ENCODE data around the gene LIME1. TPM values are rescaled to one million over a fixed set of nuclear protein-coding genes. Genes with fewer than 3 reads are reported as not detected.

The LIME1 gene
- total RNA-seq, 4 donors from 2014 or later, result 11.4 to 51.9 (median 17.6) TPM

DNA sequence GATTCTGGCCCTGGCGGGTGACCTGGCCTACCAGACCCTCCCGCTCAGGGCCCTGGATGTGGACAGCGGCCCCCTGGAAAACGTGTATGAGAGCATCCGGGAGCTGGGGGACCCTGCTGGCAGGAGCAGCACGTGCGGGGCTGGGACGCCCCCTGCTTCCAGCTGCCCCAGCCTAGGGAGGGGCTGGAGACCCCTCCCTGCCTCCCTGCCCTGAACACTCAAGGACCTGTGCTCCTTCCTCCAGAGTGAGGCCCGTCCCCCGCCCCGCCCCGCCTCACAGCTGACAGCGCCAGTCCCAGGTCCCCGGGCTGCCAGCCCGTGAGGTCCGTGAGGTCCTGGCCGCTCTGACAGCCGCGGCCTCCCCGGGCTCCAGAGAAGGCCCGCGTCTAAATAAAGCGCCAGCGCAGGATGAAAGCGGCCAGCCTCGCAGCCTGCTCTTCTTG is 2.2 kb downstream of the LIME1 start:
- no peaks in the 10 kb centered on the region for H3K27me3 ChIP-seq
- peak overlapping the region; percentile 53 to 98 (median 84) for H3K27ac ChIP-seq
- H3K4me1 ChIP-seq, result peaks cover 0 to 60% (median 33%) of the 10 kb centered on the region in 4 donors
- peaks cover 0 to 58% (median 4%) of the 10 kb centered on the region in 3 donors for H3K36me3 ChIP-seq
- H3K4me3 ChIP-seq, result peak overlapping the region; percentile 30 to 58 (median 50)
- DNase-seq (ENCODE audit: low spot score in 2 of 2), result peak; percentile 31 to 49
- WGBS, 2 donors, result 27 to 29% methylated on average over 3 to 15 of the region's 26 CpGs
- H3K9me3 ChIP-seq, result no peaks in the 10 kb centered on the region
- no peak for TF ChIP-seq EP300 (IDR thresholded peaks at IDR 0.05)
- TF ChIP-seq, protein P1, sequence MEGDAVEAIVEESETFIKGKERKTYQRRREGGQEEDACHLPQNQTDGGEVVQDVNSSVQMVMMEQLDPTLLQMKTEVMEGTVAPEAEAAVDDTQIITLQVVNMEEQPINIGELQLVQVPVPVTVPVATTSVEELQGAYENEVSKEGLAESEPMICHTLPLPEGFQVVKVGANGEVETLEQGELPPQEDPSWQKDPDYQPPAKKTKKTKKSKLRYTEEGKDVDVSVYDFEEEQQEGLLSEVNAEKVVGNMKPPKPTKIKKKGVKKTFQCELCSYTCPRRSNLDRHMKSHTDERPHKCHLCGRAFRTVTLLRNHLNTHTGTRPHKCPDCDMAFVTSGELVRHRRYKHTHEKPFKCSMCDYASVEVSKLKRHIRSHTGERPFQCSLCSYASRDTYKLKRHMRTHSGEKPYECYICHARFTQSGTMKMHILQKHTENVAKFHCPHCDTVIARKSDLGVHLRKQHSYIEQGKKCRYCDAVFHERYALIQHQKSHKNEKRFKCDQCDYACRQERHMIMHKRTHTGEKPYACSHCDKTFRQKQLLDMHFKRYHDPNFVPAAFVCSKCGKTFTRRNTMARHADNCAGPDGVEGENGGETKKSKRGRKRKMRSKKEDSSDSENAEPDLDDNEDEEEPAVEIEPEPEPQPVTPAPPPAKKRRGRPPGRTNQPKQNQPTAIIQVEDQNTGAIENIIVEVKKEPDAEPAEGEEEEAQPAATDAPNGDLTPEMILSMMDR (IDR thresholded peaks at IDR 0.05), result no peak
- TF ChIP-seq POLR2A (IDR thresholded peaks at IDR 0.05), result no peak

- Histone ChIP-seq H3K9me3 (no peaks in the 10 kb centered on the region), H3K27me3 (no peaks in the 10 kb centered on the region), H3K4me3 (peak within 1 kb of the TSS; percentile 60 to 92 (median 70)), H3K36me3 (peaks cover 0 to 52% (median 4%) of the 10 kb centered on the region in 3 donors), H3K4me1 (peaks cover 0 to 61% (median 33%) of the 10 kb centered on the region in 4 donors), H3K27ac (peak within 1 kb of the TSS; percentile 94 to 99 (median 96))
- DNase-seq (ENCODE audit: low spot score in 2 of 2), result peak; percentile 38 to 69
- 2% methylated on average over 10 to 62 of the region's 136 CpGs for WGBS, 2 donors
- no peak for TF ChIP-seq EP300 (IDR thresholded peaks at IDR 0.05)
- no peak for TF ChIP-seq POLR2A (IDR thresholded peaks at IDR 0.05)
- TF ChIP-seq, protein P1 (IDR thresholded peaks at IDR 0.05), result no peak
Observed at GRCh38 chr20:63739130-63740069, 2.9 kb downstream of the LIME1 start, which contains the start of gene SLC2A4RG. SLC2A4RG (plus strand) TSS chr20:63739776; CDS start chr20:63739913, 137 bp downstream.

- WGBS, 2 donors, result 0% methylated on average over 1 to 4 of the region's 80 CpGs
- no peaks in the 10 kb centered on the region for H3K27me3 ChIP-seq
Observed at GRCh38 chr20:63740070-63740626, 3.7 kb downstream of the LIME1 start.

GRCh38 chr20:63740627-63741353 is 4.3 kb downstream of the LIME1 start:
- Histone ChIP-seq H3K4me3 (peak overlapping the region; percentile 60 to 92 (median 70)), H3K4me1 (peaks cover 0 to 75% (median 32%) of the 10 kb centered on the region in 4 donors), H3K9me3 (no peaks in the 10 kb centered on the region), H3K27me3 (no peaks in the 10 kb centered on the region), H3K27ac (peak overlapping the region; percentile 94 to 99 (median 96)), H3K36me3 (peaks cover 0 to 48% (median 4%) of the 10 kb centered on the region in 3 donors)
- peak; percentile 94 to 97 for DNase-seq (ENCODE audit: low spot score in 2 of 2)
- WGBS, 2 donors, result 0 to 1% methylated on average over 15 to 19 of the region's 29 CpGs
- TF ChIP-seq, protein P1 (IDR thresholded peaks at IDR 0.05), result peak in 2 of 5 experiments; percentile 35 to 39
- TF ChIP-seq EP300 (IDR thresholded peaks at IDR 0.05) (peak; percentile 76 to 88), POLR2A (IDR thresholded peaks at IDR 0.05) (peak; percentile 30 to 72)

More at GRCh38 chr20:63740070-63740626, 3.7 kb downstream of the LIME1 start:
- Histone ChIP-seq H3K9me3 (no peaks in the 10 kb centered on the region), H3K36me3 (peaks cover 0 to 48% (median 4%) of the 10 kb centered on the region in 3 donors), H3K4me3 (peak overlapping the region; percentile 60 to 92 (median 70)), H3K4me1 (peaks cover 0 to 68% (median 33%) of the 10 kb centered on the region in 4 donors), H3K27ac (peak overlapping the region; percentile 94 to 99 (median 96))
- TF ChIP-seq EP300 (IDR thresholded peaks at IDR 0.05), result no peak
- no peak for TF ChIP-seq POLR2A (IDR thresholded peaks at IDR 0.05)
- TF ChIP-seq, protein P1 (IDR thresholded peaks at IDR 0.05), result no peak
- no peak for DNase-seq (ENCODE audit: low spot score in 2 of 2)
